ENCODE data around the gene ZNF664. TPM values are rescaled to one million over a fixed set of nuclear protein-coding genes. Genes with fewer than 3 reads are reported as not detected.

Gene ZNF664
- polyA plus RNA-seq, 3 donors = 1.5 to 20.9 (median 2.7) TPM

- no peak overlapping the region for H3K4me3 ChIP-seq (replicated peaks in 1 of 3; ENCODE audit: low read depth in 2 of 3, low read length in 3 of 3)
- H3K4me3 Mint-ChIP-seq = no peak overlapping the region
- H3K4me1 ChIP-seq (ENCODE audit: control insufficient read depth in 1 of 2, insufficient read depth in 2 of 2, low read length in 2 of 2) = peaks cover 12 to 26% of the 10 kb centered on the region in 2 donors
- peaks cover 34% of the 10 kb centered on the region for H3K4me1 Mint-ChIP-seq
- H3K79me2 ChIP-seq (ENCODE audit: insufficient read depth, low read length) = no peaks in the 10 kb centered on the region
- WGBS (ENCODE audit: insufficient coverage) = 0% methylated on average over 1 of the region's 8 CpGs
- H3K27me3 ChIP-seq (ENCODE audit: control insufficient read depth in 2 of 2, insufficient read depth in 2 of 2, low read length in 2 of 2) = no peaks in the 10 kb centered on the region
- no peaks in the 10 kb centered on the region for H3K36me3 ChIP-seq (replicated peaks in 1 of 2; ENCODE audit: control insufficient read depth in 1 of 2, insufficient read depth in 2 of 2, low read length in 2 of 2)
- TF ChIP-seq CTCF (IDR thresholded peaks at IDR 0.05) = no peak
- DNase-seq = peak in 1 of 3 donors; percentile 21
- no peak overlapping the region for H3K27ac Mint-ChIP-seq
- H3K27me3 Mint-ChIP-seq (ENCODE audit: low read depth in 3 of 3) = peaks cover 0 to 3% (median 1%) of the 10 kb centered on the region in 3 donors
- no peak overlapping the region for H3K9ac ChIP-seq (ENCODE audit: insufficient read depth, low read length, poor library complexity, severe bottlenecking)
- H3K27ac ChIP-seq (ENCODE audit: low read depth in 1 of 2, low read length in 2 of 2) = no peak overlapping the region
- intact Hi-C loops (cut with micrococcal nuclease) = no loop called here
- no peaks in the 10 kb centered on the region for H3K36me3 Mint-ChIP-seq
- H4K20me1 ChIP-seq (ENCODE audit: insufficient read depth, low read length) = no peaks in the 10 kb centered on the region
- H2AFZ ChIP-seq (ENCODE audit: insufficient read depth, low read depth, low read length, poor library complexity, severe bottlenecking) = peak overlapping the region; percentile 22
- H3K9me3 Mint-ChIP-seq = peaks cover 0 to 3% (median 0%) of the 10 kb centered on the region in 7 donors
- no peaks in the 10 kb centered on the region for H3K9me3 ChIP-seq (replicated peaks in 1 of 2; ENCODE audit: control insufficient read depth in 1 of 2, insufficient read depth in 1 of 2, low read length in 2 of 2)
- no peak overlapping the region for H3K4me2 ChIP-seq (replicated peaks; ENCODE audit: extremely low read depth, low read length, poor library complexity, severe bottlenecking)
These were observed 51.3 kb downstream of the ZNF664 start for GRCh38 chr12:124024263-124024678.

- Mint-ChIP-seq H3K4me3 (no peak overlapping the region), H3K4me1 (peaks cover 34% of the 10 kb centered on the region), H3K9me3 (peaks cover 0 to 3% (median 0%) of the 10 kb centered on the region in 7 donors), H3K27me3 (ENCODE audit: low read depth in 3 of 3) (peaks cover 0 to 3% (median 1%) of the 10 kb centered on the region in 3 donors), H3K36me3 (no peaks in the 10 kb centered on the region), H3K27ac (no peak overlapping the region)
- H3K9ac ChIP-seq (ENCODE audit: insufficient read depth, low read length, poor library complexity, severe bottlenecking) = no peak overlapping the region
- no peaks in the 10 kb centered on the region for H3K79me2 ChIP-seq (ENCODE audit: insufficient read depth, low read length)
- no peak for DNase-seq
- intact Hi-C loops (cut with micrococcal nuclease) = no loop called here
- WGBS (ENCODE audit: insufficient coverage) = 31% methylated on average over 3 of the region's 7 CpGs
- no peak overlapping the region for H3K4me2 ChIP-seq (replicated peaks; ENCODE audit: extremely low read depth, low read length, poor library complexity, severe bottlenecking)
- no peaks in the 10 kb centered on the region for H3K27me3 ChIP-seq (ENCODE audit: control insufficient read depth in 2 of 2, insufficient read depth in 2 of 2, low read length in 2 of 2)
- peaks cover 12 to 26% of the 10 kb centered on the region in 2 donors for H3K4me1 ChIP-seq (ENCODE audit: control insufficient read depth in 1 of 2, insufficient read depth in 2 of 2, low read length in 2 of 2)
- no peaks in the 10 kb centered on the region for H3K36me3 ChIP-seq (replicated peaks in 1 of 2; ENCODE audit: control insufficient read depth in 1 of 2, insufficient read depth in 2 of 2, low read length in 2 of 2)
- no peak for TF ChIP-seq CTCF (IDR thresholded peaks at IDR 0.05)
- no peaks in the 10 kb centered on the region for H4K20me1 ChIP-seq (ENCODE audit: insufficient read depth, low read length)
- no peak overlapping the region for H3K4me3 ChIP-seq (replicated peaks in 1 of 3; ENCODE audit: low read depth in 2 of 3, low read length in 3 of 3)
- no peaks in the 10 kb centered on the region for H3K9me3 ChIP-seq (replicated peaks in 1 of 2; ENCODE audit: control insufficient read depth in 1 of 2, insufficient read depth in 1 of 2, low read length in 2 of 2)
- peak overlapping the region; percentile 22 for H2AFZ ChIP-seq (ENCODE audit: insufficient read depth, low read depth, low read length, poor library complexity, severe bottlenecking)
- H3K27ac ChIP-seq (ENCODE audit: low read depth in 1 of 2, low read length in 2 of 2) = no peak overlapping the region
These were observed 51.8 kb downstream of the ZNF664 start for GRCh38 chr12:124024776-124025175.
